ENCODE data around the gene PLAC9.

PLAC9 gene

GRCh38 chr10:80184291-80184690, 51.8 kb downstream of the PLAC9 start:
- DNase-seq (ENCODE audit: low spot score): no peak

- DNase-seq (ENCODE audit: low spot score): no peak
Measured at GRCh38 chr10:80185578-80186299, 53.2 kb downstream of the PLAC9 start.

- DNase-seq (ENCODE audit: low spot score): no peak
Measured at GRCh38 chr10:80186364-80187012, 54.0 kb downstream of the PLAC9 start.

- no peak for DNase-seq (ENCODE audit: low spot score)
Measured at GRCh38 chr10:80187060-80187459, 54.5 kb downstream of the PLAC9 start.

- no peak for DNase-seq (ENCODE audit: low spot score)
Measured at GRCh38 chr10:80187465-80188409, 55.2 kb downstream of the PLAC9 start.

- no peak for DNase-seq (ENCODE audit: low spot score)
Measured at GRCh38 chr10:80188713-80189112, 56.2 kb downstream of the PLAC9 start.

- DNase-seq (ENCODE audit: low spot score): no peak
Measured at GRCh38 chr10:80191589-80192270, 59.2 kb downstream of the PLAC9 start.

GRCh38 chr10:80192553-80192952, 60.0 kb downstream of the PLAC9 start:
- DNase-seq (ENCODE audit: low spot score): no peak

GRCh38 chr10:80194373-80195045, 62.0 kb downstream of the PLAC9 start:
- no peak for DNase-seq (ENCODE audit: low spot score)

Measured in HuH-7.5 (cell line).